NT2/D1 (cell line): ENCODE data around the gene MEGF9.

Experiments used
- YY1 ChIP-seq: IDR thresholded peaks from 2 replicates; pipeline ENCODE4 v1.6.1; 2011; ENCODE audit not compliant: insufficient read length, insufficient read depth
- ZNF274 ChIP-seq: IDR thresholded peaks from 2 replicates; pipeline ENCODE4 v1.6.1; 2011; ENCODE audit warnings: mild to moderate bottlenecking, low read depth, low read length

DNA sequence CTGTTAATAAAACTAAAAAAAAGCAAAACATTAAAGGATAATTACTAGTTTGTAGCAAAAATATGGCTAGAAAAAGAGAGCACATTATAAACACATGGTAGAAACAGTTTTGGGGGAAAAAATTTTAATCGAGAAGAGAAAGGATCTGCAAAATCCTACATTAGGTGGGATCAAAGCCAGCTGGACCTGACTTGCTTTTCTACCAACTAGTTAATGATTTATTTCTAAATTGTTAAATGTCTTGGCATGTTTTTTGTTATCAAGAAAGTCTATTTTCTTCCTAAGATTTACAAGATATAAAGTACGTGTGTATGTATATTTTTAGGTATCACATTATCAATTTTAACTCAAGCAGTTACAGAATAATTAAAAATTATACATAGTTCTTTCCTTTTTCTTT is 87.2 kb downstream of the MEGF9 start:
- TF ChIP-seq ZNF274 (no peak), YY1 (no peak)
